Measurements from ENCODE around the gene C17orf67.

C17orf67 gene

DNA sequence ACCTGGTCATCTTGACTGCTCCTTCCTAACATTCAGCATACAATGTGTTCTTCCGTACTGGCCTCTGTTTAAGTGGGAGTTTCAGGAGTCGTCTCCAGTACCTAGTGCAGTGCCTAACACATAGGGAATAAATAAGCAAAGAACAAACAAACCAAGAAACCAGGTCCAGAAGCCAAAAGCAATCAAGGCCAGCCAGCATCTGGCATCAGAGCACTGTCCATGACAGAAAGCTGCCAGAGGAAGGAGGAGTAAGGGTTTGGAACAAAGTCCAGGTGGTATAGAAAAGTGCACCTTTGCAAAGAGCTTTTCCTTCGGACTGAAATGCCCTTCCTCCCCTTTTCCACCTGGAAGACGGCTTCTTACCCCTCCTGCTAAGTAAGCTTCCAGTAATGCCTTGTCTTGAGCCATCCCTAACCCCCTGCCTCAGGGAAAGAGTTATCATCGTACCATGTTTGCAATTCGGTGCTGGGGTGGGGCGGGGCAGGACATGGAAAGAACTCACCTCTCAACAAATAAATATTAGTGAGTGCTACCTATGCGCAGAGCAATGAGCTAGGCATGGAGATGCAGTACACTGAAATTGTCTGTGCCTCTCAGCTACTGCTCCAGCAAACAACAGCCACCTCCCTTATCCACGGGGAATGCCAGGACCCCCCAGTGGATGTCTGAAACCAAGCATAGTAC lies 47.6 kb downstream of the C17orf67 start:
- Mint-ChIP-seq H3K9me3 (peaks cover 6% of the 10 kb centered on the region), H3K4me3 (peak overlapping the region; percentile 50), H3K4me1 (ENCODE audit: low read depth) (peaks cover 32% of the 10 kb centered on the region), H3K27ac (peak overlapping the region; percentile 81), H3K36me3 (ENCODE audit: low read depth) (peaks cover 11% of the 10 kb centered on the region), H3K27me3 (ENCODE audit: low read depth) (no peaks in the 10 kb centered on the region)
- no peak for DNase-seq (ENCODE audit: low spot score)

DNA sequence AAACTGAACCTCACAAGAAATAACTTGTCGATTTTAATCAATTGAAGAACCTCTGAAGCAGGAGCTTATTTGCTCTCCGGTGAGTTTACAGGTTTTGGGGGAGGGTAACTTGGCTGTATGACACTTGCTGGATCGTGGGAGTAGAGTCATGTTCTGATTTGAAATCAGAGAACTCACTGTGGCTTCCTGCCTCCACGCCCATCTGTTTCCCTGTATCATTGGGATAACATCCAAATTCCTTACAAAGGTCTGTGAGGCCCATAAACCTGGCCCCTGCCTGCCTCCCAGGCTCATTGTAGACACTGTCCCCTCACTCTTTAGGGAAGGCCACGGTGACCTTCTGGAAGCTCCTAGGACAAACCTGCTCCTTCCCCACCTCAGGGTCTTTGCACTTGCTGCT lies 48.3 kb downstream of the C17orf67 start:
- Mint-ChIP-seq H3K9me3 (peaks cover 3% of the 10 kb centered on the region), H3K4me3 (no peak overlapping the region), H3K36me3 (ENCODE audit: low read depth) (peaks cover 8% of the 10 kb centered on the region), H3K4me1 (ENCODE audit: low read depth) (peaks cover 36% of the 10 kb centered on the region), H3K27me3 (ENCODE audit: low read depth) (no peaks in the 10 kb centered on the region), H3K27ac (peak overlapping the region; percentile 75)
- no peak for DNase-seq (ENCODE audit: low spot score)

DNA sequence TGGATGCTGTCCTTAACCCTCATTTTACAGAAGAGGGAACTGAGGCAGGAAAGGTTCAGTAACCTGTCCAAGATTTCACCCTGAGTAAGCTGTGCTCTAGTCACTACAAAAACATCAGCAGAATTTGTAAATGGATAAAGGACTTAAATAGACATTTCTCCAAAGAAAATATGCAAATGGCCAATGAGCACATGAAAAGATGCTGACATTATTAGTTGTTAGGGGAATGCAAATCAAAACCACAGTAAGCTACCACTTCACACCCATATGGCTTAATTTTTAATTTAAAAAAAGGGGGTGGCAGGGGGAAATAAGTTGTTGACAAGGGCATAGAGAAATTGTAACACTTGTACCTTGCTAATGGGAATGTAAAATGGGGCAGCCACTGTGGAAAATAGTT lies 51.4 kb downstream of the C17orf67 start:
- no peak overlapping the region for H3K4me3 Mint-ChIP-seq
- no peaks in the 10 kb centered on the region for H3K9me3 Mint-ChIP-seq
- H3K27ac Mint-ChIP-seq = no peak overlapping the region
- H3K36me3 Mint-ChIP-seq (ENCODE audit: low read depth) = peaks cover 2% of the 10 kb centered on the region
- peaks cover 50% of the 10 kb centered on the region for H3K4me1 Mint-ChIP-seq (ENCODE audit: low read depth)
- no peak for DNase-seq (ENCODE audit: low spot score)
- peaks cover 5% of the 10 kb centered on the region for H3K27me3 Mint-ChIP-seq (ENCODE audit: low read depth)

DNA sequence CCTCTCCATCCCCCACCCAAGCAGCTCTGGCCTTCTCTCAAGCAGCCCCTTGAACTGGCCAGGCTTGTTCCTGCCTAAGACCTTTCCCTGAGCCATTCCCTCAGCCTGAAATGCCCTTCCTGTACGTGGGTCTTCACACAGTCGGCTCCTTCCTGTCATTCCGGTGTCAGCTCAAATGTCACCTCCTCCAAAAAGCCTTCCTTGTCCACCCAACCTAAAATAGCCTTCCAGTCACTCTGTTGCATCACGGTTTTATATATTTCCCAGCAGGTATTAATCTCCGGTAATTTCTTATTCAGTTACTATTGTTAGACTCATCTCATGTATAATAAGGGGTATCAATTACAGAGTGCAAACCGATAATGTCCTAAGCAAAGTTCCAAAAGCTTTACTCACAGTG lies 51.8 kb downstream of the C17orf67 start:
- no peak for DNase-seq (ENCODE audit: low spot score)
- Mint-ChIP-seq H3K9me3 (no peaks in the 10 kb centered on the region), H3K4me3 (no peak overlapping the region), H3K27me3 (ENCODE audit: low read depth) (peaks cover 5% of the 10 kb centered on the region), H3K27ac (no peak overlapping the region), H3K4me1 (ENCODE audit: low read depth) (peaks cover 48% of the 10 kb centered on the region), H3K36me3 (ENCODE audit: low read depth) (peaks cover 2% of the 10 kb centered on the region)

DNA sequence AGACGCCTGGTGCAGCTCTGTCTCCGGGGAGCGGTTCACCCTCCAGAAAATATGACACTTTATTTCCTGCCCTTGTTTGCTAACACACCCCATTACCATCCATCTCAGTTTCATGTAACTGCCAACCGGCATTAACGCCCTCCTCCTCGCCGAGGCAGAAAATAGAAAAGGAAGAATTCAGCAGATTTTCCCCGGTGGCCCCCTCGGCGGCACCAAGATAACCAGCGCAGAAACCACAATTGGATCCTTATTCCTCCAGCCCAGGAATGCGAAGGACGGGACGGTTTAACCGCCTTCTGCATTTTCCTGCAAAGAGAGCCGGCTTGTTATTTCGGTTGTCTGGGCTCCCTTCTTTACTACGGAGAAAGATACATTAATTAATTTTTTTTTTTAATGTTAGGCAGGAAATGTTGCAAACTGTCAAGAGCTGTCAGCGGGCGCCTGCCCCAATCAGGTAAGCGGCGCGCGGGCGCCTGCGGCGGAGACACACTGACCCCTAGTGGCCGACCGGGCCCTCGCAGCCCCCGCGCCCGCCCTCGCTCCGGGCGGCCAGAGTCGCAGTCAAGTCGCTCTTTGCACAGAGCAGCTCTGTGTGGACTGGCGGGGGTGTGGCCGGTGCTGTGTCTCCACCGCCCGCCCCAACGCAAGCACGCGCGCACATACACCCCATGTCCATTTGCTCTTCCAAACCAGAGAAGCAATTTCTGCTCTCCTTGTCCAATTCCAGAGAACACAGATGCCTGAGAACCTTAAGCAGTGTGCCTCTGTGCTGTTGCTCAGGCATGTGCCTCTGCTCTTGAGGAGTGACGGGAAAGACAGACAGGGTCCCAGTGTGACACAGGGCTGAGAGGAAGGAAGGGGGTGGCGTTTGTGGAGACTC lies 53.6 kb downstream of the C17orf67 start:
- Mint-ChIP-seq H3K36me3 (ENCODE audit: low read depth) (no peaks in the 10 kb centered on the region), H3K27me3 (ENCODE audit: low read depth) (peaks cover 7% of the 10 kb centered on the region), H3K9me3 (no peaks in the 10 kb centered on the region), H3K27ac (peak overlapping the region; percentile 97), H3K4me1 (ENCODE audit: low read depth) (peaks cover 30% of the 10 kb centered on the region), H3K4me3 (peak overlapping the region; percentile 92)
- DNase-seq (ENCODE audit: low spot score) = peak; percentile 89

DNA sequence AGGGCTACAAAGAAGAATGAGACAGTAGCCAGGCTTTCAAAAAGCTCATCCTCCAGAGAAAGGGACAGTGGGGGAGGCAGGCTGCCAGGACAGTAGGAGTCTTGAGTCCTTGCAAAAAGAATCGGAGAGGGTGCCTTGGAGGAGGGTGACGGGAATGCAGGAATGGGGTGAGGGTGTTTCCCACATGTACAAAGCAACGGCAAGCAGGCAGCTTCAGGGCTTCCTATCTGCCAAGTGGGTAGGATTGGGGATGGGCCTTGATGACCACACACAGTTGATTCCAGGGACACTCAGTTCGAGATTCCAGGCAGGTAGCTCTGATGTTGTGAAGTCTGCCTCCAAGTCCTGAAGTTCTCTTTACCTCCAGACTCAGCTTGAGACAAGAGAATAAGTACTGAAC lies 54.4 kb downstream of the C17orf67 start:
- DNase-seq (ENCODE audit: low spot score) = no peak
- Mint-ChIP-seq H3K9me3 (no peaks in the 10 kb centered on the region), H3K36me3 (ENCODE audit: low read depth) (no peaks in the 10 kb centered on the region), H3K27ac (peak overlapping the region; percentile 97), H3K27me3 (ENCODE audit: low read depth) (peaks cover 7% of the 10 kb centered on the region), H3K4me1 (ENCODE audit: low read depth) (peaks cover 28% of the 10 kb centered on the region), H3K4me3 (peak overlapping the region; percentile 92)

DNA sequence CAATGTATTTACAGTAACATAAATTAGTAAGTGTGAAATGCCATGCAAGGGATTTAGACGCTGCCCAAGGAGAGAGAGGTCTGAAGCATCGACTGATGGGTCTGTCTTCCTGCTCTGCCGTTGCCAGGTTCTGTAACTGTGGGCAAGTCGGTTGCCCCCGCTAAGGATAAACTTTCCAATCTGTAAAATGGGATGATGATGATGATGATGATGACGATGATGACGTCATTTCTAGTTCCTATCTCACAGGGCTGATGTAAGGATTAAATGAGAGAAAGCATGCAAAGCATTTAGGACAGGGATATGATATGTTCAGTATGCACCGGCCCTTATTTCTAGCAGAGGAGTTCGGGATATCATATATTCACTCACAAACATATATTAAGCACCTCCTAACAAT lies 54.8 kb downstream of the C17orf67 start:
- Mint-ChIP-seq H3K4me3 (peak overlapping the region; percentile 92), H3K4me1 (ENCODE audit: low read depth) (peaks cover 28% of the 10 kb centered on the region), H3K27me3 (ENCODE audit: low read depth) (peaks cover 7% of the 10 kb centered on the region), H3K9me3 (no peaks in the 10 kb centered on the region), H3K36me3 (ENCODE audit: low read depth) (no peaks in the 10 kb centered on the region), H3K27ac (peak overlapping the region; percentile 97)
- no peak for DNase-seq (ENCODE audit: low spot score)

DNA sequence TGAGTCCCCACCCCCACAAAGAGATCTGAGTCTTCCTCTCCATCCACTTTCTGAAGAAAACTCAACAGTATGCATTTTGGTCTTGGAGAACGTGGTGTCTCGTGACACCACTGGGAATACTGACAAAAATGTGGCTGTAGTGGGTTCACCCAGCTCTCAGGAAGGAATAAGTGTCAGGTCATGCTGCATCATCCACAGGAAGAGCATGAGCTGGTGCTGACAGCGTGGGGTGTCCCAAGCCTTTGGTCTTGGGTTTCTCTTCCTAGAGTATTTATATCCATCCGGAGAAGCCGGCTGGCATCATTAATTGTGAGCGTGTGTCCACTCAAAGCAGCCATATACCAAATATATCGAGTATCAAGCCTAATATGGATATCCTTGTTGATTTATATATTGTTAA lies 55.9 kb downstream of the C17orf67 start:
- peaks cover 28% of the 10 kb centered on the region for H3K4me1 Mint-ChIP-seq (ENCODE audit: low read depth)
- no peak overlapping the region for H3K27ac Mint-ChIP-seq
- peaks cover 11% of the 10 kb centered on the region for H3K27me3 Mint-ChIP-seq (ENCODE audit: low read depth)
- H3K4me3 Mint-ChIP-seq = no peak overlapping the region
- no peaks in the 10 kb centered on the region for H3K9me3 Mint-ChIP-seq
- DNase-seq (ENCODE audit: low spot score) = no peak
- no peaks in the 10 kb centered on the region for H3K36me3 Mint-ChIP-seq (ENCODE audit: low read depth)

DNA sequence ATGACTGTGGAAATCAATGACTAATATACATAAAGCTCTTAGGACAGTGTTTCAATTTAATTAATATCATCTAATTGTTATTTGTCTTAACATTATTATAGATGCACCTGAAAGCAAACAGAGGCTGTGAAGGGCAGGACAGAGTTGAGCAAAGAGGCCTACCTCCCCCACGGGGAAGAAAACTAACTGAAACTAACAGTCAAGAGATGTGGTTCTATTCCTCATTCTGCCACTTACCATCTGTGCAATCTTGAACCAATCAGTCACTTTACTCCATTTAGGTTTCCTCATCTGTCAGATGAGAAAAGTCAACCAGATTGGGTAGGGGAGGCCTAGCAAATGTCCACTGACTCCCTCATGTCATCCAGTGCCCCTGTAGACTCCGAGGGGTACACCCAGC lies 59.1 kb downstream of the C17orf67 start:
- Mint-ChIP-seq H3K4me1 (ENCODE audit: low read depth) (peaks cover 18% of the 10 kb centered on the region), H3K27me3 (ENCODE audit: low read depth) (peaks cover 11% of the 10 kb centered on the region), H3K36me3 (ENCODE audit: low read depth) (no peaks in the 10 kb centered on the region), H3K9me3 (no peaks in the 10 kb centered on the region), H3K4me3 (no peak overlapping the region), H3K27ac (no peak overlapping the region)
- DNase-seq (ENCODE audit: low spot score) = no peak

DNA sequence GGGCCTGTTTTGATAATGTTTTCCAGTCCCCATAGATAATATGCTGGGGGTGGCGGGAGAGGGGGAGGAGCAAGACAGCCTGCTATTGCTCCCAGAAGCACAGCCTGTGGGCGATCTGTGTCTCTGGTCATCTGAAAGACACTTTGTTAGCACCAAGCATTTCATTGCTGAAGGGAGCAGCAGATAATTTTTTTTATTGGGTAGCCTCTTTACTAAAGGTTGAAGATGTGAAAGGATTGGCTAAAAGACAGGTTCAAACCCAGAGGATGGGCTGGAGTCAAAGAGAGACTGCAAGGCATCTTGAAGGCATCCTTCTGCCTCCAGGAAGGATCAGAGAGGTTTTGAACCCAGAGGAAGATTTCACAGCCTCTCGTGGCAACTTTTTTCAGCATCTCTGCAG lies 60.6 kb downstream of the C17orf67 start:
- peaks cover 7% of the 10 kb centered on the region for H3K27me3 Mint-ChIP-seq (ENCODE audit: low read depth)
- H3K36me3 Mint-ChIP-seq (ENCODE audit: low read depth) = no peaks in the 10 kb centered on the region
- H3K4me3 Mint-ChIP-seq = no peak overlapping the region

DNA sequence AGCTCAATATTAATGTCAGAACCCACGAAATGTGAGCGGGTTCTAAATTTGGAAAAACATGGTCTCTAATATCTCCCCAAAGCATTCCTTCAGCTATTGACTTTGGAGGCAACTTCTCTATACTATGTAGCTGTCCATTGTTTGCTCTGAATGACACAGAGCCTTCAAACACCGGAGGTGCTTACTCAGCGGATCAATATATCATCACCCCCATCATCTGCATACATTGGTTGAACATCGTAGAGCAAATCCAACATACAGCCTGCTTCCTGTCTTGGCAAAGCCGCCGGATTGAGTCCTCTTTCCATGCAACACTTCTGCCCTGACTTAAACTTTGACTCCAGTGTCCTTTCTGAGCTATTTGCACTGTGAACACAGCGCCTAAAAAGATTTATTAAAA lies 61.3 kb downstream of the C17orf67 start:
- Mint-ChIP-seq H3K4me1 (ENCODE audit: low read depth) (peaks cover 3% of the 10 kb centered on the region), H3K4me3 (no peak overlapping the region), H3K27me3 (ENCODE audit: low read depth) (peaks cover 7% of the 10 kb centered on the region), H3K36me3 (ENCODE audit: low read depth) (no peaks in the 10 kb centered on the region), H3K27ac (no peak overlapping the region), H3K9me3 (no peaks in the 10 kb centered on the region)
- DNase-seq (ENCODE audit: low spot score) = no peak

More for the DNA sequence above, 60.6 kb downstream of the C17orf67 start:
- no peak for DNase-seq (ENCODE audit: low spot score)
- H3K9me3 Mint-ChIP-seq = no peaks in the 10 kb centered on the region
- peaks cover 3% of the 10 kb centered on the region for H3K4me1 Mint-ChIP-seq (ENCODE audit: low read depth)
- no peak overlapping the region for H3K27ac Mint-ChIP-seq

DNA sequence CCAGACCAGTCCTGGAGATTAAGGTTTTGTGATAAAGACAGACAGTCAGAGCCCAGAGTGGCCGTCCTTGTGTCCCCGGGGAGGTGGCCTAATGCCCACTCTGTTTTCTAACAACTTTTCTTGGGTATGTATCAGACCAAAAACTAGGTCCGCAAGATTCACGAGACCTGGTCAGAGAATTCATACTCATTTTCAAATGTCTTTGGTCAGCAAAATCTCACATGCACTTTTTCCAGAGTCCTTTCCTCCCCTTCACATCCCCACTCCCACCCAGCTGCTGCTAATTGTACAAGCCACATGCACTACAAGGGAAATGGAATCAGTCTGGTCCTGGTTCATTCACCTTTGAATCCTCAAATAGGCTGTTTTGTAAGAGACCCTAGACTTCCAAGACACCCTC lies 61.7 kb downstream of the C17orf67 start:
- DNase-seq (ENCODE audit: low spot score) = no peak
- Mint-ChIP-seq H3K36me3 (ENCODE audit: low read depth) (no peaks in the 10 kb centered on the region), H3K4me1 (ENCODE audit: low read depth) (no peaks in the 10 kb centered on the region), H3K27me3 (ENCODE audit: low read depth) (peaks cover 7% of the 10 kb centered on the region), H3K27ac (no peak overlapping the region), H3K4me3 (no peak overlapping the region), H3K9me3 (no peaks in the 10 kb centered on the region)

DNA sequence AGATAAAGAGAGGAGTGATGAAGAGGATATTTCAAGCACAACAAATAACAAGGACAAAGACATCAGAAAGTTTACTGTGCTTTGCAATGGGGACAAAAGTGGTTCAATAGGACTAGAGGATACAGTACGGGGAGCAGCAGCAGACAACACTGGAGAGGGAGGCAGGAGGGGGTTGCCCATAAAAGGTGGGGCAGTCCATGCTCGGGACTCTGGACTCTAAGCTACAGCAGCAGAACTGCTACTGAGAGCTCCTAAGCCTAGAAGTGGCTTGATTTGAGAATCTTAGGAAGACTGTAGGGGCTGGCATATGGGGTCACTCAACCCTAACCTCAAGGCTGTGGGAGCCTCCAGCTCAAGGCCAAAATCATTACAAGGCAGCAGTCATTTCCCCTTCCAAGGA lies 62.2 kb downstream of the C17orf67 start:
- Mint-ChIP-seq H3K27ac (no peak overlapping the region), H3K4me1 (ENCODE audit: low read depth) (no peaks in the 10 kb centered on the region), H3K4me3 (no peak overlapping the region), H3K36me3 (ENCODE audit: low read depth) (no peaks in the 10 kb centered on the region), H3K9me3 (no peaks in the 10 kb centered on the region), H3K27me3 (ENCODE audit: low read depth) (peaks cover 4% of the 10 kb centered on the region)
- DNase-seq (ENCODE audit: low spot score) = no peak

DNA sequence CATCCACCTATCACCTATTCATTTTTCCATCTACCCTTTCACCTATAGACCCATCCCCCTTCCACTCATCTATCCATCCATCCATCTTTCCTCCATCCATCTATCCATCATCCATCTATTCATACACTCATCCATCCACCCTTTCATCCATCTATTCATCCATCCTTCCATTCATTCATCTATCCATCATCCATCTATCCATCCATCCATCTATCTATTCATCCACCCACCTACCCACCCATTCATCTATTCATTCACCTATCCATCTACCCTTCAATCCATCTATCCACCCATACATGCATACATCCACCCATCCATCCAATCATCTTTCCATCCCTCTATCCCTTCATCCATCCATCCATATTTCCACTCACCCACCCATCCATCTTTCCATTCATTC lies 63.3 kb downstream of the C17orf67 start:
- Mint-ChIP-seq H3K4me1 (ENCODE audit: low read depth) (no peaks in the 10 kb centered on the region), H3K27ac (no peak overlapping the region), H3K27me3 (ENCODE audit: low read depth) (peaks cover 7% of the 10 kb centered on the region), H3K9me3 (no peaks in the 10 kb centered on the region), H3K36me3 (ENCODE audit: low read depth) (no peaks in the 10 kb centered on the region), H3K4me3 (no peak overlapping the region)
- no peak for DNase-seq (ENCODE audit: low spot score)
